HPDE6-E6E7 (cell line): ENCODE measurements around the gene HOMER2.
"Not testable (repeated sequence)": the region's sequence is repeated elsewhere in the genome, so short reads cannot be mapped to it uniquely, and the experiment has no call there.

ENCODE experiments used
- DNase-seq: peaks from one replicate; pipeline ENCODE4 v3.0.0; 2011; ENCODE audit warnings: missing footprints; ENCODE audit errors: extremely low spot score

The HOMER2 gene

GRCh38 chr15:82952158-82953081 lies at the start of gene HOMER2:
HOMER2 (minus strand) TSS chr15:82952720; CDS start chr15:82952535, 185 bp downstream.
- DNase-seq, result no peak

DNA sequence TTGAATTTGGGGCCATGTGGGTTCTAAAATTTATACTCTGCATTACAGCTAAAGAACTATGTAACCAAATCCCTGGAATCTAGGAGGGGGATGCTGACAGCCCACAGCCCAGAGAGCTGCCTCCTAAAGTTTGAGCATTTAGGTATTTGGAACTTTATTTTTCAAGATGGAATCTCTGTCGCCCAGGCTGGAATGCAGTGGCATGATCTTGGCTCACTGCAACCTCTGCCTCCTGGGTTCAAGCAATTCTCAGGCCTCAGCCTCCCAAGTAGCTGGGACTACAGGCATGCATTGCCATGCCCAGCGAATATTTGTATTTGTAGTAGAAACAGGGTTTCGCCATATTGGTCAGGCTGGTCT lies 48.1 kb upstream of the HOMER2 start:
- DNase-seq, result not testable (repeated sequence)

DNA sequence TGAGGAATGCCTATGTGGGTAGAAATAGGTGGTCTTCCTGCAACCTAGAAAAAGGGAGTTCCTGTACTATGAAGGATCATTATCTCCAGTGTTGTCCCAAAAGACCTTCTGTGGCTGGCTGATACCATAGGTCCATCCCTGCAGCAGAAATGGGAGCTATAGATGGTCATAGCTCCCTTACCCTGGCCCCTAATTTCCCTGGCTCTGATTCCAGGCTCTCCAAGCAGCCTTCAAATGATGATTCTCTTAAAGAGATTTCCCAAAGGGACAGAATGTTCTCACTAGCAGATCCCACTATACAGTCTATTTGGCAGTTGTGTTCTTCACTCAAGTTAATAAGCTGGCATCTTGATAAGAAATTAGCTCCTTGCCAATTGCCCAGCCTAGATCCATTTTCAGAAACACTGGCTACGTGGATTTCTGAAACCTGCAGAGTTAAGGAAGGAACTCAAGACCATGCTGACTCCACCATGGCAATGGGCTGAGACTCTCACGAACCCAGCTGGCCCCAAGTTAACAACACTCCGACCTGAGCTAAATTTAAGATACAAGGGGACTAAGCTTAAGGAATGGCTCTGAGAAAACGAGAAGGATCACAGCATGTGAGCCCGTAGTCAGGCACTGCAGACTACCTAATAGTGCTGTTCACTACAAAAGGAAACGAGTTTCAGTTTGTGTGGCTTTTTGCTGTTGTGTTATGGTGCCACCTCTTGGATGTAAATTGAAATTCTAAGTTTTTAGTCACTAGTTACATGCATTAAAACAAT lies 47.6 kb upstream of the HOMER2 start:
- DNase-seq, result peak; percentile 34

DNA sequence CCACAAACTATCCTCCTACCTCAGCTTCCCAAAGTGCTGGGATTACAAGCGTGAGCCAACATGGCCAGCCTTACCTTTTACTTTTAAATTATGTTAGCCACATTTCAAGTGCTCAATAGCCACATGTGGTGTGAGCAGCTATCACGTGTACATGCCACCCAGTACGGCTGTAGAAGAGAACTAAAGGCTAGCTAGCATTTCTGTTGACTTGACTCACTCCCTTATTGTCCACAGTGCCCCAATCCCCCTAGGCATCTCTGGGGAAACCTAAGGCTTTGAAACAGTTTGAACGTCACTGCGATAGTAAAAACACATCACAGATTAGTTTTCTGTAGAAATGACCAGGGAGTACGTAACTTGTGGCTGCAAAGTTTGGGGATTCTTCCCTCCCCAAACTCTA lies 46.9 kb upstream of the HOMER2 start:
- DNase-seq, result no peak

GRCh38 chr15:82995938-82996337 lies 43.4 kb upstream of the HOMER2 start:
- DNase-seq, result no peak

DNA sequence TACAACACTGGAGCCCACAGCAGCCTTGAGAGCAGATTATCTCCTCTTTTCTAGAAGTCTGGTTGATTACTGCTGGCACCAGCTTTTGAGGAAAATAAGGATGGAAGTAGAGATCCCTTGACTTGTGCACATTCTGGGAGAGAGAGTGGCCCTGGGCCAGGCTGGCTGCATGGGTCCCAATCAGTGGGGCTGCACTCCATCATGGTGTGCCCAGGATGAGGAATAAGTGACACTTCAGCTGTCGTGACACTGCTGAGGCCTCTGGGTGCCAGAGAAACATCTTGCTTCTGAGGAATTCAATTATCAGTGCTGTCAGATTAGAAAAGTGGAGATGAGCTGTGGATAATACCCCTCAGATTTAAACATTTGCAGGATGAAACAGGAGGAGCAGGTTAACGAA lies 42.6 kb upstream of the HOMER2 start:
- no peak for DNase-seq

GRCh38 chr15:82993144-82993543 lies 40.6 kb upstream of the HOMER2 start:
- no peak for DNase-seq

- no peak for DNase-seq
Measured at GRCh38 chr15:82992436-82992998, 40.0 kb upstream of the HOMER2 start.

DNA sequence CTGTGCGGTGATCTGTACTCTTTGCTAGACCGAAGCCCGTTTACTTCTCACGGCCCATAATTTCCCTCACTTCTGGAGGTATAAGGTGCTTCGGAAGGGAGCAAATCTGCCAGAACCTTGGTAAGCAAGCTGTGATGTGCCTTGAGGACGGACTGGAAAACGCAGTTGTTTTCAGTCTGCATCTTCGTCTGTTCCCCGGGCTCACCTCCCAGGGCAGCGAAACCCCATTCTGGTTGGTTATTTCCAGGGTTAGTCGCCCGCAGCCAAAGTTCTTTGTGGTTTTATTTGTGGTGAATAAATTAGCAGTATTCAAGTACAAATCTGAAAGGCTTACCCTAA lies 33.9 kb upstream of the HOMER2 start:
- peak; percentile 40 for DNase-seq

GRCh38 chr15:82985688-82986441 lies 33.3 kb upstream of the HOMER2 start, which contains the start of gene RAMAC:
RAMAC (plus strand) TSS chr15:82986210; CDS start chr15:82989019, 2,809 bp downstream.
- DNase-seq, result peak; percentile 91

GRCh38 chr15:82980981-82981380 lies 28.5 kb upstream of the HOMER2 start:
- DNase-seq, result no peak

DNA sequence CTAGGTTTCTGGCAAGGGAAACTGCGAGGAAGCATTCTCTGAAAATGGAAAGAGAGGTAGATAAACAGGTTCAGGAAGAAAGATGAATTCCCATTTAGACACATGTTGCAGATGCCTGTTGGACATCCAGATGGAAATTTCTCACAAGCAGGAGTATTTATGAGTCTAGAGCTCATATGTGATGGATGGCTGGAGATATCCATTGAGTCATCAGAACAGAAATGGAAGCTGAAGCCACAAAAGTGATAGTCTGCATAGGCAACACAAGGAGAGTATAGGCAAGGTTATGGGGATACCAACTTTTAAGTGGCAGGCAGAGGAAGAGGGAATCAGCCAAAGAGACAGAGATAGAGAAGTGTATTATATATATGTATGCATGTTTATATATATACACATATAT lies 27.2 kb upstream of the HOMER2 start:
- DNase-seq, result no peak

GRCh38 chr15:82978438-82978837 lies 25.9 kb upstream of the HOMER2 start:
- DNase-seq, result no peak

- no peak for DNase-seq
Measured at GRCh38 chr15:82977076-82977475, 24.6 kb upstream of the HOMER2 start.

DNA sequence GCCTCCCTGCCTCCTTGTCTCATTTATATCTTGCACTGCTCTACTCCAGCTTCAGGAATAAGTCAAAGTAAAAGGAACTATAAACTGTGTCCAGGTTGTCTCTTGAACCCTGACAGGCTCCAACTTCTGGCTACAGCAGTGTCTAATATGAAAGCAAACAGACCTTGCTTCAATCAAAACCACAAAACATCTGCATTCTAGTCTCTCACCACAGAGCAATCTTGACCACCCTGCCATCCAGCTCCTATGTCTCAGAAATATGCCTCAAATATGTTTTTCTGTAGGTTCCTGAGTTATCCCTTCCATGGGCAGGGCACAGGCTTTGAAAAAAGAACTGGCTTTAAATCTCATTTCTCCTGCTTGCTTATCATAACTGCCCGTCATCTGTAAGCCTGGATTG lies 20.5 kb upstream of the HOMER2 start:
- no peak for DNase-seq

DNA sequence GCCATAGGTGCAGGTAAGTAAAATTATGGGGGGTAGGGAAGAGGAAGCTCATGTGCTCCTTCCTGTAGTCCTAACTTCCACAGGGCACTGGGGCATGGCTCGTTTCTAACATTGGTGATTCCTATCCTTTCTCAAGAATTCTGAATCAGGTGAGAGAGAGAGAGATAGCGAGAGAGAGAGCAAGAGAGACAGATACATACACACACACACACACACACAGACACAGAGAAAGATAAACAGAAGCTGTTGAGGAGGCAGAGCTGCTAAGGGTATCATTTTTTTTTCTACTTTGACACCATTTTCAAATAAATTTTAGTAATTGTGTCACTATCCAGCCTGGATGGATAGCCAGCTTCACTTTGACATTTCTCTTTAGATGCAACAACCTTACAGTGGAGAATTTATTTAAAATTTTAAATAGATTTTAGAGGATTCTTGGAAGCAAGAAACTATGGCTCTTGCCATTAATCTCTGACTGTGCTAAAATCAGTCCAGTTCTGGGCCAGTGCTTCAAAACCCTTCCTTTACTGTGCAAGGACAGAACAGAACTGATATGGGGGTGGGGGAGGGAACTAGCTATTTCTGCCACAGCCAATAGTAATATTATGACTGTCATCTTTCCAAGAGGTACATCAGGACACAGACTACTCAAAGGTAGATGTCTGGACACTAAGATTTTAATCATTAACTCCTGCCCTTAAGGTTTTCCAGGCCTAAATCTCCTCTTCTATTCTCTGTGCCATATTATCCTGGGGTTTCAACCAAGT lies 18.9 kb upstream of the HOMER2 start:
- no peak for DNase-seq

DNA sequence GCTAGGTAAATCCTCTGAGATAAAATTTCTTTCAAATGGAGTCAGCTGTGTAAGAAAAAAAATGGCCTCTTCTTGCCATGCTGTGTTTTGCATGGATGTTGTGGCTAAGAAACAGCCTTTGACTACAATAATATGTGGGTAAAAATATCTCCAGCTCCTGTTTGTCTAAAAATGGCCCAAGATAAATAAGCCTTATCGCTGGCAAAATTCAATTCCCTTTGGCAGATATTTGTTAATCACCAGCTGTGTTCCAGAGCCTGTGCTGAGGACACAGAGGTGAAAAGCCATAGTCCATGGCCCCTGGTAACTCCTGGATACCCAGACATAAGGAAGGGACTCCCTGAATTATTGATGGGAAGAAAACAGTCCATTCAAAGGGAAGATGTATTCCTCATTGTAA lies 18.2 kb upstream of the HOMER2 start:
- DNase-seq, result no peak

DNA sequence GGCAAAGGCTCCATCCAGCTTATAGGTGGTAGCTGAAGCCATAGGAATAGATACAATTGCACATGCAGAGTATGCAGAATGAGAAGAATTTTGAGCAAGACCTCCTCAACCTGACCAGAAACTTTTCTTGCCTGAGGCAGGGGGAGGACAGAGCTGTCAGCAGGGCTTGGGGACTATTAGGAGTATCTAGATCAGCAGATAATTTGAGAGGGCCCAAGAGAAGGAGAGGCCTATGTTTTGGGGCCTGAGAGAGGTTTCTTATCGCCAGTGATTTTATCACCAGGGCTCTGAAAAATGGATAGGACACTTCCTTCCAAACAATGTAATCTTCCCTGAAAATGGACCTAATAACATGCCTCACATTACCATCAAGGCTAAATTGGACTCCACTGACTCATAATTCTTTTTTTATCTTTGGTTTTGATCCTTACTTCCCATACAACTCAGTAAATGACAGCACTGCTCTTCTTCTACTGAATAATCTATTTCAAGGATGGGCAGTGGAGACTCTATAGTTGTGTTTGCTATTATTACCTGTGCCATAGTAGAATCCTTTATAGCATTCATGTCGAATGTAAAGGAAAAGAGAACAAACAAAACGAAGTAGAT lies 17.7 kb upstream of the HOMER2 start:
- DNase-seq, result no peak

DNA sequence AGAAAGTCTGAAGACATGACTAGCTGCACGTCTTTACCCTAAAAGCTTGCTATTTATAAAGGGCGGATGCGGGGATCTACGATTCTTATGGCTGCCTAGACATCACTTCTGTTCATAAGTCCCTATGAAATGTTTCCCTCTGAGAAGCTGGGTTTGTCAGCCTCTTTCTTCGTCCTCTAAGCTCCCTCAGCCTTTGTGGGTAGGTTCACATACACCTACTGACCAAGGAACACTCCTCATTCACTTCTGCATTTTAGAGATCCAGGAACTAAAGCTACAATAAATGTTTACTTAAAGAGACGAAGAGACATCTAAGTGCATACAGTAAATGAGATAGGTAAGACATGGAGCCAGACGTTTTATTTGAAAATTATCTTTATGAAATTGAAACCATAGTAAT lies 16.8 kb upstream of the HOMER2 start:
- no peak for DNase-seq

DNA sequence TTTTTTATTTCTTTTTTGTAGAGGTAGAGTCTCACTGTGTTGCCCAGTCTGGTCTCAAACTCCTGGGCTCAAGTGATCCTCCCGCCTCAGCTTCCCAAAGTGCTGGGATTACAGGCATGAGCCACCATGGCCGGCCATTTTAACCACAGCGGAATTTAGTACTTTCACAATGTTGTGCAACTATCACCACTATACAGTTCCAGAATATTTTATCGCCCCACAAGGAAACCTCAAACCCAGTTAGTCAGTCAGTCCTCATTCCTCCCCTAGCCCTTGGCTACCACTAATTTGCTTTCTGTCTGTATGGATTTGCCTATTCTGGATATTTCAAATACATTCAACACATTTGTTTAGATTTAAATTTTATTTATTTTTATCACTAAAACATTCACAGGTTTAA lies 15.5 kb upstream of the HOMER2 start:
- no peak for DNase-seq

- no peak for DNase-seq
Measured at GRCh38 chr15:82966671-82967071, 14.2 kb upstream of the HOMER2 start.
